ENCODE data around the gene PEX5L. TPM values are rescaled to one million over a fixed set of nuclear protein-coding genes. Genes with fewer than 3 reads are reported as not detected.
"Not testable (repeated sequence)": the region's sequence is repeated elsewhere in the genome, so short reads cannot be mapped to it uniquely, and the experiment has no call there.

The PEX5L gene
- total and polyA plus RNA-seq, 2 experiments from 2014 or later = 6.3 to 7.0 TPM

DNA sequence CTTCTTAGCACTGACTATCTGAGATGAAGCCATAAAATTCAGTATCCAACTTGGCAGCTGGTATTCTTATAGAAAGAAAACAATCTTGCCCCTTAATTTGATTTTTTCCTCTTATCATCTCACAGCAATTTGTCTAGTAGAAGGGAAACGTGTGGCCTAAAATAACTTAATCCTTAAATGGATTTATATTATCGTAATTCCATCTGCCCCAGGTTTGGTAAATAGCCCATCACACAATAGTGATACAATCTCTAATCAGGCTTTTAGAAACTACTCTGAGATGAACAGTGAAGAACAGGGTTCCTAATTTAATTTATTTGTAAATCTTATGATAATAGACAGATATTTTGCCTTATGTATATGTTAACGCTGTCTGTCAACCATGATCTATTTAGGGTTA lies 24.8 kb downstream of the PEX5L start:
- no peak overlapping the region for H3K4me3 ChIP-seq
- 0 out of 2 replicates have a peak, but pooled peaks cover 12% of the 10 kb centered on the region for H3K36me3 ChIP-seq (ENCODE audit: insufficient read depth)
- Mint-ChIP-seq H3K4me3 (no peak overlapping the region), H3K27me3 (ENCODE audit: insufficient read depth, low read depth, poor library complexity) (no peaks in the 10 kb centered on the region), H3K36me3 (ENCODE audit: low read depth) (peaks cover 32% of the 10 kb centered on the region), H3K9me3 (peaks cover 27% of the 10 kb centered on the region), H3K4me1 (no peaks in the 10 kb centered on the region), H3K27ac (no peak overlapping the region)
- H2AFZ ChIP-seq = no peak overlapping the region
- DNase-seq (ENCODE audit: low spot score) = no peak
- no peaks in the 10 kb centered on the region for H3K9me2 ChIP-seq (ENCODE audit: insufficient read depth)
- H3K79me2 ChIP-seq (replicated peaks; ENCODE audit: insufficient read depth) = no peaks in the 10 kb centered on the region
- TF ChIP-seq, protein P1, sequence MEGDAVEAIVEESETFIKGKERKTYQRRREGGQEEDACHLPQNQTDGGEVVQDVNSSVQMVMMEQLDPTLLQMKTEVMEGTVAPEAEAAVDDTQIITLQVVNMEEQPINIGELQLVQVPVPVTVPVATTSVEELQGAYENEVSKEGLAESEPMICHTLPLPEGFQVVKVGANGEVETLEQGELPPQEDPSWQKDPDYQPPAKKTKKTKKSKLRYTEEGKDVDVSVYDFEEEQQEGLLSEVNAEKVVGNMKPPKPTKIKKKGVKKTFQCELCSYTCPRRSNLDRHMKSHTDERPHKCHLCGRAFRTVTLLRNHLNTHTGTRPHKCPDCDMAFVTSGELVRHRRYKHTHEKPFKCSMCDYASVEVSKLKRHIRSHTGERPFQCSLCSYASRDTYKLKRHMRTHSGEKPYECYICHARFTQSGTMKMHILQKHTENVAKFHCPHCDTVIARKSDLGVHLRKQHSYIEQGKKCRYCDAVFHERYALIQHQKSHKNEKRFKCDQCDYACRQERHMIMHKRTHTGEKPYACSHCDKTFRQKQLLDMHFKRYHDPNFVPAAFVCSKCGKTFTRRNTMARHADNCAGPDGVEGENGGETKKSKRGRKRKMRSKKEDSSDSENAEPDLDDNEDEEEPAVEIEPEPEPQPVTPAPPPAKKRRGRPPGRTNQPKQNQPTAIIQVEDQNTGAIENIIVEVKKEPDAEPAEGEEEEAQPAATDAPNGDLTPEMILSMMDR (conservative IDR thresholded peaks at IDR 0.05; ENCODE audit: low read depth in 2 of 2) = no peak
- TF ChIP-seq ZNF331 (CRISPR knock-in tag; IDR thresholded peaks at IDR 0.05; ENCODE audit: low read depth) (no peak), STAT1 (IDR thresholded peaks at IDR 0.05; ENCODE audit: unreplicated experiment) (no peak), CREB1 (CRISPR knock-in tag; IDR thresholded peaks at IDR 0.05; ENCODE audit: low read depth) (no peak), ZNF114 (CRISPR knock-in tag; IDR thresholded peaks at IDR 0.05) (no peak)
- TF ChIP-seq, protein P2, sequence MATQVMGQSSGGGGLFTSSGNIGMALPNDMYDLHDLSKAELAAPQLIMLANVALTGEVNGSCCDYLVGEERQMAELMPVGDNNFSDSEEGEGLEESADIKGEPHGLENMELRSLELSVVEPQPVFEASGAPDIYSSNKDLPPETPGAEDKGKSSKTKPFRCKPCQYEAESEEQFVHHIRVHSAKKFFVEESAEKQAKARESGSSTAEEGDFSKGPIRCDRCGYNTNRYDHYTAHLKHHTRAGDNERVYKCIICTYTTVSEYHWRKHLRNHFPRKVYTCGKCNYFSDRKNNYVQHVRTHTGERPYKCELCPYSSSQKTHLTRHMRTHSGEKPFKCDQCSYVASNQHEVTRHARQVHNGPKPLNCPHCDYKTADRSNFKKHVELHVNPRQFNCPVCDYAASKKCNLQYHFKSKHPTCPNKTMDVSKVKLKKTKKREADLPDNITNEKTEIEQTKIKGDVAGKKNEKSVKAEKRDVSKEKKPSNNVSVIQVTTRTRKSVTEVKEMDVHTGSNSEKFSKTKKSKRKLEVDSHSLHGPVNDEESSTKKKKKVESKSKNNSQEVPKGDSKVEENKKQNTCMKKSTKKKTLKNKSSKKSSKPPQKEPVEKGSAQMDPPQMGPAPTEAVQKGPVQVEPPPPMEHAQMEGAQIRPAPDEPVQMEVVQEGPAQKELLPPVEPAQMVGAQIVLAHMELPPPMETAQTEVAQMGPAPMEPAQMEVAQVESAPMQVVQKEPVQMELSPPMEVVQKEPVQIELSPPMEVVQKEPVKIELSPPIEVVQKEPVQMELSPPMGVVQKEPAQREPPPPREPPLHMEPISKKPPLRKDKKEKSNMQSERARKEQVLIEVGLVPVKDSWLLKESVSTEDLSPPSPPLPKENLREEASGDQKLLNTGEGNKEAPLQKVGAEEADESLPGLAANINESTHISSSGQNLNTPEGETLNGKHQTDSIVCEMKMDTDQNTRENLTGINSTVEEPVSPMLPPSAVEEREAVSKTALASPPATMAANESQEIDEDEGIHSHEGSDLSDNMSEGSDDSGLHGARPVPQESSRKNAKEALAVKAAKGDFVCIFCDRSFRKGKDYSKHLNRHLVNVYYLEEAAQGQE (IDR thresholded peaks at IDR 0.05; ENCODE audit: unreplicated experiment) = no peak
- TF ChIP-seq, protein P3, sequence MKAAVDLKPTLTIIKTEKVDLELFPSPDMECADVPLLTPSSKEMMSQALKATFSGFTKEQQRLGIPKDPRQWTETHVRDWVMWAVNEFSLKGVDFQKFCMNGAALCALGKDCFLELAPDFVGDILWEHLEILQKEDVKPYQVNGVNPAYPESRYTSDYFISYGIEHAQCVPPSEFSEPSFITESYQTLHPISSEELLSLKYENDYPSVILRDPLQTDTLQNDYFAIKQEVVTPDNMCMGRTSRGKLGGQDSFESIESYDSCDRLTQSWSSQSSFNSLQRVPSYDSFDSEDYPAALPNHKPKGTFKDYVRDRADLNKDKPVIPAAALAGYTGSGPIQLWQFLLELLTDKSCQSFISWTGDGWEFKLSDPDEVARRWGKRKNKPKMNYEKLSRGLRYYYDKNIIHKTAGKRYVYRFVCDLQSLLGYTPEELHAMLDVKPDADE (IDR thresholded peaks at IDR 0.05) = no peak
- no peaks in the 10 kb centered on the region for H3K27me3 ChIP-seq (ENCODE audit: insufficient read depth)
- ATAC-seq = no peak
- H3K27ac ChIP-seq (ENCODE audit: low read depth) = no peak overlapping the region
- no peaks in the 10 kb centered on the region for H4K20me1 ChIP-seq (replicated peaks; ENCODE audit: insufficient read depth)
- H3F3A ChIP-seq (replicated peaks; ENCODE audit: low read depth) = no peaks in the 10 kb centered on the region
- H3K4me2 ChIP-seq = no peak overlapping the region
- H3K4me1 ChIP-seq (ENCODE audit: insufficient read depth) = no peaks in the 10 kb centered on the region

DNA sequence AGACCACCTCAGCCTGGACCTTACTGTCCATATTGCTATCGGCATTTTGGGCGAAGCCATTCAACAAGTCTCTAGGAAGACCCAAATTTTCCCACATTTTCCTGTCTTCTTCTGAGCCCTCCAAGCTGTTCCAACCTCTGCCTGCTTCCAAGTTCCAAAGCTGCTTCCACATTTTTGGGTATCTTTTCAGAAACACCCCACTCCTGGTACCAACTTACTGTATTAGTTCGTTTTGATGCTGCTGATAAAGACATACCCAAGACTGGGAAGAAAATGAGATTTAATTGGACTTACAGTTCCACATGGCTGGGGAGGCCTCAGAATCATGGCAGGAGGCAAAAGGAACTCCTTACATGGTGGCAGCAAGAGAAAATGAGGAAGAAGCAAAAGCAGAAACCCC lies 28.4 kb downstream of the PEX5L start:
- H3K9me2 ChIP-seq (ENCODE audit: insufficient read depth); H3K79me2 ChIP-seq (replicated peaks; ENCODE audit: insufficient read depth); H3K27me3 ChIP-seq (ENCODE audit: insufficient read depth); H3K4me1 Mint-ChIP-seq; H4K20me1 ChIP-seq (replicated peaks; ENCODE audit: insufficient read depth); H3K27me3 Mint-ChIP-seq (ENCODE audit: insufficient read depth, low read depth, poor library complexity); H2AFZ ChIP-seq; H3K4me3 Mint-ChIP-seq; DNase-seq (ENCODE audit: low spot score); H3K4me1 ChIP-seq (ENCODE audit: insufficient read depth); ATAC-seq; H3K4me2 ChIP-seq; H3K27ac ChIP-seq (ENCODE audit: low read depth); H3F3A ChIP-seq (replicated peaks; ENCODE audit: low read depth); H3K27ac Mint-ChIP-seq; H3K4me3 ChIP-seq: not testable (repeated sequence)
- H3K36me3 ChIP-seq (ENCODE audit: insufficient read depth) = 0 out of 2 replicates have a peak, but pooled peaks cover 12% of the 10 kb centered on the region
- peaks cover 39% of the 10 kb centered on the region for H3K36me3 Mint-ChIP-seq (ENCODE audit: low read depth)
- peaks cover 34% of the 10 kb centered on the region for H3K9me3 Mint-ChIP-seq
